ENCODE measurements around the gene FIGLA. TPM values are rescaled to one million over a fixed set of nuclear protein-coding genes. Genes with fewer than 3 reads are reported as not detected.

Gene FIGLA
- total RNA-seq, 2 donors from 2014 or later = not detected

- intact Hi-C loops (cut with DNase I, micrococcal nuclease) = no loop called here
- no peak for ATAC-seq
Observed at GRCh38 chr2:70728128-70728527, 62.3 kb downstream of the FIGLA start.

More at GRCh38 chr2:70728128-70728527, 62.3 kb downstream of the FIGLA start:
- no peak for DNase-seq

Other genes with a start within 250 kb of the FIGLA start
- gene TGFA, start 236.8 kb downstream of the FIGLA start, total RNA-seq = 10 to 100 TPM; 30.5 to 30.8 TPM
- gene ADD2, start 22.4 kb downstream of the FIGLA start, total RNA-seq = under 1 TPM; 0.21 to 0.61 TPM
- gene CLEC4F, start 30.0 kb upstream of the FIGLA start, total RNA-seq = under 1 TPM in 1 of 2 donors, not detected in 1; 0.11 TPM
- gene CD207, start 45.2 kb upstream of the FIGLA start, total RNA-seq = under 1 TPM in 1 of 2 donors, not detected in 1; 0.22 TPM
- not detected for gene VAX2, start 109.9 kb upstream of the FIGLA start, total RNA-seq
- not detected for gene ATP6V1B1, start 145.3 kb upstream of the FIGLA start, total RNA-seq
- under 1 TPM; 0.61 to 0.70 TPM for gene ANKRD53, start 188.0 kb upstream of the FIGLA start, total RNA-seq
- 10 to 100 TPM; 42.1 to 50.4 TPM for gene TEX261, start 204.2 kb upstream of the FIGLA start, total RNA-seq

Data from left colon (tissue), 2 donors.